Calu3 (cell line): ENCODE data around the gene LRRTM3. TPM values are rescaled to one million over a fixed set of nuclear protein-coding genes. Genes with fewer than 3 reads are reported as not detected.

Source experiments
- BruUV-seq: library from RNA; stranded (reverse); fragments of 400-500 nt; replicated peaks from 2 replicates; lab custom pipeline; 2021; lab: Mats Ljungman, UMichigan
- CTCF ChIA-PET: fragments of 300-600 bp; sonication (Branson Sonifier 250); formaldehyde crosslinking; loops from one replicate; lab custom pipeline; 2022; ENCODE audit warnings: antibody characterized with exemption; lab: Charles Lee
- DNase-seq: peaks from one replicate; pipeline ENCODE4 v3.0.0; 2022
- H3K27ac Mint-ChIP-seq: one replicate; pipeline ENCODE4 v1.8.0; 2022; ENCODE audit warnings: mixed read lengths; ENCODE audit not compliant: unreplicated experiment
- H3K27me3 Mint-ChIP-seq: one replicate; pipeline ENCODE4 v1.8.0; 2022; ENCODE audit warnings: mixed read lengths; ENCODE audit not compliant: unreplicated experiment
- H3K36me3 Mint-ChIP-seq: one replicate; pipeline ENCODE4 v1.8.0; 2022; ENCODE audit warnings: mild to moderate bottlenecking, moderate library complexity, mixed read lengths; ENCODE audit not compliant: insufficient read depth, unreplicated experiment
- H3K4me1 Mint-ChIP-seq: one replicate; pipeline ENCODE4 v1.8.0; 2022; ENCODE audit warnings: mild to moderate bottlenecking, low read depth, mixed read lengths; ENCODE audit not compliant: unreplicated experiment
- H3K4me3 Mint-ChIP-seq: one replicate; pipeline ENCODE4 v1.8.0; 2022; ENCODE audit warnings: mild to moderate bottlenecking, low read depth, moderate library complexity, mixed read lengths; ENCODE audit not compliant: unreplicated experiment
- H3K9me3 Mint-ChIP-seq: one replicate; pipeline ENCODE4 v1.8.0; 2022; ENCODE audit warnings: low read depth, mixed read lengths; ENCODE audit not compliant: unreplicated experiment
- intact Hi-C: fragments of 100-400 bp; cut with micrococcal nuclease; formaldehyde crosslinking; loops from one replicate; pipeline ENCODE4 v1.10.0; 2022; ENCODE audit not compliant: unreplicated experiment
- total RNA-seq: library from RNA; stranded (reverse); gene quantifications from 2 replicates; pipeline ENCODE4 v1.2.3, GENCODE V29; 2022
- TF ChIP-seq, protein P1 (sequence below): fragments of 200-600 bp; IDR thresholded peaks from one replicate; pipeline ENCODE4 v1.8.0; 2022; ENCODE audit warnings: antibody characterized with exemption; ENCODE audit not compliant: unreplicated experiment

Gene LRRTM3
- total RNA-seq, 1 experiment from 2014 or later, result not detected

DNA sequence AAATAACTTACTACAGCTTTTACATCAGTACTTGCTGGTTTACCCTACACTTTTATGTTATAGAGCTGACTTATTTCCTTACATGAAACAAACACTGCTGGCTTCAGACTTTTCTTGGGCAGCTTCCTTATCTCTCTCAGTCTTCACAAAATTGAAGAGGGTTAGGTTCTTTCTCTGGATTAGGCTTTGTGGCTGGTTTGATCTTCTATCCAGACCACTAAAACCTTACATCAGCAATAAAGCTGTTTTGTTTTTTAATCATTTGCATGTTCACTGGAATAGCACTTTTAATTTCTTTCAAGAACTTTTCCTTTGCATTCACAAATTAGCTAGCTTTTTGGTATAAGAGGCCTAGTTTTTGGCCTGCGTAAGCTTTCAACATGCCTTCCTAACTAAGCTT, 218.7 kb downstream of the LRRTM3 start:
- intact Hi-C loops, result loop anchor here (10.0 kb wide), 1 partner anchor 190 kb away; no protein-coding TSS in a partner anchor
- CTCF ChIA-PET, result no interaction called here
- Mint-ChIP-seq H3K36me3 (no peaks in the 10 kb centered on the region), H3K27ac (no peak overlapping the region), H3K9me3 (no peaks in the 10 kb centered on the region), H3K4me3 (no peak overlapping the region), H3K27me3 (no peaks in the 10 kb centered on the region), H3K4me1 (no peaks in the 10 kb centered on the region)
- TF ChIP-seq, protein P1, sequence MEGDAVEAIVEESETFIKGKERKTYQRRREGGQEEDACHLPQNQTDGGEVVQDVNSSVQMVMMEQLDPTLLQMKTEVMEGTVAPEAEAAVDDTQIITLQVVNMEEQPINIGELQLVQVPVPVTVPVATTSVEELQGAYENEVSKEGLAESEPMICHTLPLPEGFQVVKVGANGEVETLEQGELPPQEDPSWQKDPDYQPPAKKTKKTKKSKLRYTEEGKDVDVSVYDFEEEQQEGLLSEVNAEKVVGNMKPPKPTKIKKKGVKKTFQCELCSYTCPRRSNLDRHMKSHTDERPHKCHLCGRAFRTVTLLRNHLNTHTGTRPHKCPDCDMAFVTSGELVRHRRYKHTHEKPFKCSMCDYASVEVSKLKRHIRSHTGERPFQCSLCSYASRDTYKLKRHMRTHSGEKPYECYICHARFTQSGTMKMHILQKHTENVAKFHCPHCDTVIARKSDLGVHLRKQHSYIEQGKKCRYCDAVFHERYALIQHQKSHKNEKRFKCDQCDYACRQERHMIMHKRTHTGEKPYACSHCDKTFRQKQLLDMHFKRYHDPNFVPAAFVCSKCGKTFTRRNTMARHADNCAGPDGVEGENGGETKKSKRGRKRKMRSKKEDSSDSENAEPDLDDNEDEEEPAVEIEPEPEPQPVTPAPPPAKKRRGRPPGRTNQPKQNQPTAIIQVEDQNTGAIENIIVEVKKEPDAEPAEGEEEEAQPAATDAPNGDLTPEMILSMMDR, result no peak
- BruUV-seq, result no TSS peak
- no peak for DNase-seq
